ENCODE results near the gene RNASE8.

RNASE8 gene

DNA sequence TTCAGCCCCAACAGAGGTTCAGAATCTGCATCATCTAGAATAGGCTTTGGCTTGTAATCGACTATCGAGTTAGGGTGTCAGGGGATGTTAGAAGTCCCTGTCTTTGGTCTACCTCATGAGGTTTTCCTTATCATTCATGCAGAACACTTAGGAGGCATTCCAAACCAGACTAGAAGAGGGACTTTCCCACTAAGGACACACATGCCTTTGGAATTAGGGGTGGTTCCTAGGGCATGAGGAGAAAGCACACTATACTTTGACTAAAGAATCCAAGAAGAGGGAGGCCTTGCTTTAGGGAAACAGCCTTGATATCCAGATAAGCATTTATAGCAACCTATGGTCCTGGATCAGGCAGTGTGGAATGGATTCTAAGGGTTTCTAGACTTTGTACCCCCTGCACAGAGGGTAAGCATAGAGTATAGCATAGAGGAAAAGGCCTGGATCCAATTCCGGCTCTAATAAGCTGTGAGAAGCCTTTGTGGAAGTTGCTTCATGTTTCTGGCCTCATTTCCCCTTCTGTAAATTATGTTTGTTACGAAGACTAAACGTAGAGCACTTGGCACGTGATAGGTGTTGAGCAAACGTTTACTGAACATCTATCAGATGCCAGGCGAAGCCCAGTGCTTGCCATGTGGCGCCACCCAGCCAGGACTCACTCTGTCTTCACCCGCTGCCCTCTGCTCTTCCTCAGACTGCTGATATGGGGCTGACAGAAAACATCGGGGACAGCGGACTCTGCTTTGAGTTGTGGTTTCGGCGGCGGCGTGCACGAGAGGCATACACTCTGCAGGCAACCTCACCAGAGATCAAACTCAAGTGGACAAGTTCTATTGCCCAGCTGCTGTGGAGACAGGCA, 27.6 kb downstream of the RNASE8 start:
- TF ChIP-seq, protein P1, sequence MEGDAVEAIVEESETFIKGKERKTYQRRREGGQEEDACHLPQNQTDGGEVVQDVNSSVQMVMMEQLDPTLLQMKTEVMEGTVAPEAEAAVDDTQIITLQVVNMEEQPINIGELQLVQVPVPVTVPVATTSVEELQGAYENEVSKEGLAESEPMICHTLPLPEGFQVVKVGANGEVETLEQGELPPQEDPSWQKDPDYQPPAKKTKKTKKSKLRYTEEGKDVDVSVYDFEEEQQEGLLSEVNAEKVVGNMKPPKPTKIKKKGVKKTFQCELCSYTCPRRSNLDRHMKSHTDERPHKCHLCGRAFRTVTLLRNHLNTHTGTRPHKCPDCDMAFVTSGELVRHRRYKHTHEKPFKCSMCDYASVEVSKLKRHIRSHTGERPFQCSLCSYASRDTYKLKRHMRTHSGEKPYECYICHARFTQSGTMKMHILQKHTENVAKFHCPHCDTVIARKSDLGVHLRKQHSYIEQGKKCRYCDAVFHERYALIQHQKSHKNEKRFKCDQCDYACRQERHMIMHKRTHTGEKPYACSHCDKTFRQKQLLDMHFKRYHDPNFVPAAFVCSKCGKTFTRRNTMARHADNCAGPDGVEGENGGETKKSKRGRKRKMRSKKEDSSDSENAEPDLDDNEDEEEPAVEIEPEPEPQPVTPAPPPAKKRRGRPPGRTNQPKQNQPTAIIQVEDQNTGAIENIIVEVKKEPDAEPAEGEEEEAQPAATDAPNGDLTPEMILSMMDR (conservative IDR thresholded peaks at IDR 0.05; ENCODE audit: low read depth, low read length), result no peak
- DNase-seq (ENCODE audit: low read depth), result no peak
- H3K4me3 ChIP-seq (ENCODE audit: low read length), result no peak overlapping the region

DNA sequence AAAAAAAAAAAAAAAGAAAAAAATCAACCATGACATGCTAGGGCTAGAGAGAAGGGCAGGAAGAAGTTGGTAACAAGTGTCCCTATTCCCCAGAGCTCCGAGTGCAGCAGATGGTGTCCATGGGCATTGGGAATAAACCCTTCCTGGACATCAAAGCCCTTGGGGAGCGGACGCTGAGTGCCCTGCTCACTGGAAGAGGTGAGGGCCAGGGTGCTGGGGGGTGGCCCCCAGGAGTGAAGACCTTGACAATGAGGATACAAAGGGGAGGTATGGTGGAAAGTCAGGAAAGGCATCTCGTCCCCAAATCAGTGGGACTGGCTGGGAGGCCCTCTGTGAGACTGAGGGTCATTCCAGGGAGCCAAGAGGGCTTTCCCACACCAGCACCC, 29.3 kb downstream of the RNASE8 start:
- TF ChIP-seq, protein P1 (conservative IDR thresholded peaks at IDR 0.05; ENCODE audit: low read depth, low read length), result no peak
- DNase-seq (ENCODE audit: low read depth), result no peak
- no peak overlapping the region for H3K4me3 ChIP-seq (ENCODE audit: low read length)

DNA sequence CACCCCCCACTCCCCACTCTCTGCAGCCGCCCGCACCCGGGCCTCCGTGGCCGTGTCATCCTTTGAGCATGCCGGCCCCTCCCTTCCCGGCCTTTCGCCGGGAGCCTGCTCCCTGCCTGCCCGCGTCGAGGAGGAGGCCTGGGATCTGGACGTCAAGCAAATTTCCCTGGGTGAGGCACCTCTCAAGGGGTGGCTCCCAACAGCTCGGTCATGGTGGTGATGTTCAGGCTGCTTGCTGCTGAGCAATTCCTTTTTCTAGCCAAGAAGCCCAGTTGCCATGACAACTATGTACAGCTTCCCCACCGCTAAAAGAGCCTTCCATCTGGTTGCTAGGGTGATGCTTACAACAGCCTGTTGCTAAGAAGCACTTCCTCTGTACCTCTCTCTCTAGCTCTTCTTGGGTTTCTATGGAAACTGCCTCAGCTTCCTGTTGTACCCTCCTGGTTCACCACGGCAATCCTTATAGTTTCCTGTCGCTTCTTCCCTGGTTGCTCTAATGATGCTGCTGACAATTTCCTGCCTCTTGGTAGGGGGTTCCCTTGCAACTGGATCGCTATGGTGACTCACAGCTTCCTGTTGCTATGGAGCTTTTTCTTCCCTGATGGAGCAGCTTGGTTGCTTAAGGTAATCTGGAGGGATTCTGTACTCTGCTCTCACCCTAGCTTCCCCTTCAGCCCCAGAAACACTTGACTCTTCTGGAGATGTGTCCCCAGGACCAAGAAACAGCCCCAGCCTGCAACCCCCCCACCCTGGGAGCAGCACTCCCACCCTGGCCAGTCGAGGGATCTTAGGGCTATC, 29.9 kb downstream of the RNASE8 start:
- no peak overlapping the region for H3K4me3 ChIP-seq (ENCODE audit: low read length)
- TF ChIP-seq, protein P1 (conservative IDR thresholded peaks at IDR 0.05; ENCODE audit: low read depth, low read length), result no peak
- DNase-seq (ENCODE audit: low read depth), result peak; percentile 71

DNA sequence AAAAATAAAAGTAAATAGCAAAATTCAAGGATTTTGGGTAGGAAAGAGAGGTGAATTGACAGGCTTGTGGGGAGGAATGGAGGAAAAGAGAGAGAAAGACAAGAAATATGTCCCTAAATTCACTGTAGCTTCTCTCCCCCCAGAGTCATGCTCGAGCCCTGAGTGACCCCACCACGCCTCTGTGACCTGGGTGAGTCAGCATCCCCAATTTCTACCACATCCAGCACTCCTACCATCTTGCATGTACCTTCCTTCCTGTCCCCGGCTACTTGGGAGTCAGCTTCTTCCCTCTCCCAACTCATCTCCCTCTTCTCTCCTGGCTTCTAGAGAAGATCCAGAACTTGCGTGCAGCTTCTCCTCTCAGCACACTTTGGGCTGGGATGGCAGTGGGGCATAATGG, 31.1 kb downstream of the RNASE8 start:
- TF ChIP-seq, protein P1 (conservative IDR thresholded peaks at IDR 0.05; ENCODE audit: low read depth, low read length), result no peak
- DNase-seq (ENCODE audit: low read depth), result no peak
- no peak overlapping the region for H3K4me3 ChIP-seq (ENCODE audit: low read length)

DNA sequence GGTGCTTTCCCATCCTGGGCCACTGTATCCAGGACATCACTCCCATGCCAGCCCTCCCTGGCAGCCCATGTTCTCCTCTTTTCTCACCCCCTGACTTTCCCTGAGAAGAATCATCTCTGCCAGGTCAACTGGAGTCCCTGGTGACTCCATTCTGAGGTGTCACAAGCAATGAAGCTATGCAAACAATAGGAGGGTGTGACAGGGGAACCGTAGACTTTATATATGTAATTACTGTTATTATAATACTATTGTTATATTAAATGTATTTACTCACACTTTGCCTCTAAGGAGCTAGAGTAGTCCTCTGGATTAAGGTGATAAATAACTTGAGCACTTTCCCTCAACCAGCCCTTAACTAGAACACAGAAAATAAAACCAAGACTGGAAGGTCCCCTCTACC, 31.6 kb downstream of the RNASE8 start:
- no peak overlapping the region for H3K4me3 ChIP-seq (ENCODE audit: low read length)
- TF ChIP-seq, protein P1 (conservative IDR thresholded peaks at IDR 0.05; ENCODE audit: low read depth, low read length), result no peak
- DNase-seq (ENCODE audit: low read depth), result no peak

DNA sequence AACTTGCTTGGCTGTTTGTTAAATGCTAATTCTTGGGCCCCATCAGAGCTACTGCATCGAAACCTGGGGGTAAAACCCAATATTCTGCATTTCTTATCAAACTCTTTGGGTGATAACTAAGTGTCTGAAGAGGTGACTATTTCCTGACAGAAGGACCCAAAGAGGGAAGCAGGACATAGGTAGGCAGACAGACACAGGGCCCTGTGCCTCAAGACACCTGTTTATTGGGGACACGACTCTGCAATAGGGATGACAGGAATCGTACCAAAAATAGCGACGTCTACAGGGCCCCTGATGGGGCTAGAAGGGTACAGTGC, 32.2 kb downstream of the RNASE8 start:
- TF ChIP-seq, protein P1 (conservative IDR thresholded peaks at IDR 0.05; ENCODE audit: low read depth, low read length), result no peak
- no peak for DNase-seq (ENCODE audit: low read depth)
- no peak overlapping the region for H3K4me3 ChIP-seq (ENCODE audit: low read length)
